OCI-LY3 (cell line): ENCODE measurements around the gene NDUFAF8.

Source experiments
- H2AFZ ChIP-seq: fragments of 200-600, 300-600 bp; shearing (Covaris generic); 2 replicates; pipeline ENCODE4 v1.6.0; 2014; ENCODE audit warnings: antibody characterized with exemption, low read depth, low read length
- H3K27ac ChIP-seq: fragments of 200-600, 300-600 bp; sonication (generic); 2 replicates; pipeline ENCODE4 v1.5.1; 2014; ENCODE audit warnings: mild to moderate bottlenecking, low read length, moderate library complexity, mixed read lengths
- H3K27me3 ChIP-seq: fragments of 200-600, 300-600 bp; sonication (generic); 2 replicates; pipeline ENCODE4 v1.6.1; 2014; ENCODE audit warnings: low read depth, low read length, mixed read lengths
- H3K36me3 ChIP-seq: fragments of 200-600, 300-600 bp; sonication (generic); replicated peaks from 2 replicates; pipeline ENCODE3; 2014; ENCODE audit warnings: low read depth, low read length, mixed read lengths
- H3K4me1 ChIP-seq: fragments of 300-600, 200-600 bp; sonication (generic); 2 replicates; pipeline ENCODE4 v1.6.1; 2014; ENCODE audit warnings: low read length, mixed read lengths
- H3K4me2 ChIP-seq: fragments of 200-600, 300-600 bp; sonication (generic); 2 replicates; pipeline ENCODE4 v1.6.1; 2014; ENCODE audit warnings: low read length, mixed read lengths
- H3K4me3 ChIP-seq: fragments of 300-600, 200-600 bp; sonication (generic); 2 replicates; pipeline ENCODE4 v1.5.1; 2014; ENCODE audit warnings: antibody characterized with exemption, mild to moderate bottlenecking, low read length, moderate library complexity
- H3K79me2 ChIP-seq: fragments of 300-600, 200-600 bp; shearing (Covaris generic); 2 replicates; pipeline ENCODE4 v1.6.1; 2014; ENCODE audit warnings: mild to moderate bottlenecking, low read length, mixed read lengths
- H3K9ac ChIP-seq: fragments of 300-600, 200-600 bp; shearing (Covaris generic); 2 replicates; pipeline ENCODE4 v1.6.0; 2014; ENCODE audit warnings: mild to moderate bottlenecking, low read length, moderate library complexity
- H3K9me3 ChIP-seq: fragments of 200-600, 300-600 bp; shearing (Covaris generic); 2 replicates; pipeline ENCODE4 v1.6.1; 2014; ENCODE audit warnings: low read length, mixed read lengths; ENCODE audit not compliant: insufficient read depth
- H4K20me1 ChIP-seq: fragments of 200-600, 300-600 bp; sonication (generic); 2 replicates; pipeline ENCODE4 v1.6.1; 2016; ENCODE audit warnings: low read length, mixed read lengths; ENCODE audit not compliant: insufficient read depth
- EZH2phosphoT487 ChIP-seq: fragments of 200-600 bp; shearing (Covaris generic); IDR thresholded peaks from 2 replicates; pipeline ENCODE4 v1.6.1; 2018; ENCODE audit warnings: antibody characterized with exemption, mixed run types, low read depth
- TF ChIP-seq, protein P1 (sequence below): fragments of 200-600, 300-600 bp; sonication (generic); IDR thresholded peaks from 2 replicates; pipeline ENCODE4 v1.5.1; 2014; ENCODE audit warnings: antibody characterized with exemption, low read length, low read depth

NDUFAF8 gene

DNA sequence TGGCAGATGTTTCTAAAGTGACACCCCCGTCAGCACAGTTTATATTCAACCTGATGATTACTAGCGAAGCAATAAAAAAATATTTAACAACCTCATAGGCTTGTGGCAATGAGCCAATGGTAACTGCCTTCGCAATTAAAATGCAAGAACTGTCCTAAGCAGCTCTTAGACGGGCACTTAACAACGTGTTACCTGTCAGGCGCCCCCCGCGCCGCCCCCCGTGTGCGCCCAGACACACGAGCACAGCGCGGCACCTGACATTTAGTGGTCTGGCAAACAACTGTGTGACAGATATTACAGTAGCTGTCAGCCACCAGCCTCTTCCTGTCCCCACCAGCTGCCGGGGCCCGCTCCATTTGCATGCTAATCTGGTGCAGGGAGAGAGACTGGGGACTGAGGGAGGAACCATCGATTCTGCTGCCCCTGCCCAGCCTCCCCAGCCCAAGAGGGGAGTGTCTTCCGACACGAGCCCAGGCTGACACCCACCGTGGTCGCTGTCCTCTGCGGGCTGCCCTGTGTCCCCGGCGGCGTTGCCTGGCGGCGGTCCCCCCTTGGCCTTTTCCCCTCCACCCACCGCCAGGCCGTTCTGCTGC, 12.7 kb downstream of the NDUFAF8 start:
- Histone ChIP-seq H3K4me3 (no peak overlapping the region; the same call in 1 of the 2 replicates), H3K4me1 (peaks cover 12% of the 10 kb centered on the region), H4K20me1 (peaks cover 27% of the 10 kb centered on the region), H2AFZ (no peak overlapping the region), H3K36me3 (peaks cover 23% of the 10 kb centered on the region), H3K27me3 (no peaks in the 10 kb centered on the region), H3K9ac (no peak overlapping the region), H3K9me3 (no peaks in the 10 kb centered on the region), H3K4me2 (peak overlapping the region; percentile 36), H3K79me2 (no peaks in the 10 kb centered on the region), H3K27ac (peak overlapping the region; percentile 14; the same call in 1 of the 2 replicates)
- no peak for TF ChIP-seq EZH2phosphoT487
- TF ChIP-seq, protein P1, sequence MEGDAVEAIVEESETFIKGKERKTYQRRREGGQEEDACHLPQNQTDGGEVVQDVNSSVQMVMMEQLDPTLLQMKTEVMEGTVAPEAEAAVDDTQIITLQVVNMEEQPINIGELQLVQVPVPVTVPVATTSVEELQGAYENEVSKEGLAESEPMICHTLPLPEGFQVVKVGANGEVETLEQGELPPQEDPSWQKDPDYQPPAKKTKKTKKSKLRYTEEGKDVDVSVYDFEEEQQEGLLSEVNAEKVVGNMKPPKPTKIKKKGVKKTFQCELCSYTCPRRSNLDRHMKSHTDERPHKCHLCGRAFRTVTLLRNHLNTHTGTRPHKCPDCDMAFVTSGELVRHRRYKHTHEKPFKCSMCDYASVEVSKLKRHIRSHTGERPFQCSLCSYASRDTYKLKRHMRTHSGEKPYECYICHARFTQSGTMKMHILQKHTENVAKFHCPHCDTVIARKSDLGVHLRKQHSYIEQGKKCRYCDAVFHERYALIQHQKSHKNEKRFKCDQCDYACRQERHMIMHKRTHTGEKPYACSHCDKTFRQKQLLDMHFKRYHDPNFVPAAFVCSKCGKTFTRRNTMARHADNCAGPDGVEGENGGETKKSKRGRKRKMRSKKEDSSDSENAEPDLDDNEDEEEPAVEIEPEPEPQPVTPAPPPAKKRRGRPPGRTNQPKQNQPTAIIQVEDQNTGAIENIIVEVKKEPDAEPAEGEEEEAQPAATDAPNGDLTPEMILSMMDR = no peak

- no peak overlapping the region for H3K9ac ChIP-seq
- 0 out of 2 replicates have a peak overlapping the region, but pooled peaks have one; percentile 4 for H3K4me2 ChIP-seq
- no peaks in the 10 kb centered on the region for H3K9me3 ChIP-seq
- TF ChIP-seq, protein P1 = no peak
- no peak for TF ChIP-seq EZH2phosphoT487
- no peak overlapping the region for H3K4me3 ChIP-seq
- no peaks in the 10 kb centered on the region for H3K79me2 ChIP-seq
- H3K27me3 ChIP-seq = no peaks in the 10 kb centered on the region
- H3K36me3 ChIP-seq = peaks cover 23% of the 10 kb centered on the region
- peaks cover 12% of the 10 kb centered on the region for H3K4me1 ChIP-seq
- H4K20me1 ChIP-seq = peaks cover 27% of the 10 kb centered on the region
- H3K27ac ChIP-seq = no peak overlapping the region; the same call in 1 of the 2 replicates
- H2AFZ ChIP-seq = no peak overlapping the region
Measured at GRCh38 chr17:81252326-81252986, 13.3 kb downstream of the NDUFAF8 start.

GRCh38 chr17:81252987-81253329, 13.8 kb downstream of the NDUFAF8 start:
- Histone ChIP-seq H3K4me1 (peaks cover 12% of the 10 kb centered on the region), H3K9ac (no peak overlapping the region), H3K36me3 (peaks cover 23% of the 10 kb centered on the region), H3K9me3 (no peaks in the 10 kb centered on the region), H3K27me3 (no peaks in the 10 kb centered on the region), H3K79me2 (no peaks in the 10 kb centered on the region), H4K20me1 (peaks cover 27% of the 10 kb centered on the region), H3K4me3 (no peak overlapping the region), H2AFZ (no peak overlapping the region), H3K27ac (no peak overlapping the region), H3K4me2 (no peak overlapping the region)
- TF ChIP-seq EZH2phosphoT487 = no peak
- TF ChIP-seq, protein P1 = no peak

DNA sequence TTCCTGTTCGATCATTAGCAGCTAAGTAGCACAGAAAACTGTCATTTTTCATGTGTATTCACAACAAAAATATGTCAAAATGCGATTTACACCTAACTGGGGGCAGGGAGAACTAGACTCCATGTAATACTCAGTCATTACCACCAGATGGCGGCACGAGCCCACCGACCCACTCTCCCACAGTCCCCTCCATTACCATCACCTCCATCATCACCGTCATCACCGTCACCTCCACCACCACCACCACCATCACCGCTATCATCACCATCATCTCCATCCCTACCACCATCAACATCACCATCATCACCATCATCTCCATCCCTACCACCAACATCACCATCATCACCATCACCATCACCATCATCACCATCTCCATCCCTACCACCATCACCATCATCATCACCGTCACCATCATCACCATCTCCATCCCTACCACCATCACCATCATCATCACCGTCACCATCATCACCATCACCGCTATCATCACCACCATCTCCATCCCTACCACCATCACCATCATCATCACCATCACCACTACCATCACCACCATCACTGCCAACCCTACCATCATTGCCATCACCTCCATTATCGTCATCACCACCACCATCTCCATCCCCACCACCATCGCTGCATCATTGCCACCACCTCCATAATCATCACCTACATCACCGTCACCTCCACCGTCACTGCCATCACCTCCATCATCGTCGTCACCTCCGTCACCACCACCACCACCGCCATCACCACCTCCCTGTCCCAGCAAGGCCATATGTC, 14.4 kb downstream of the NDUFAF8 start:
- Histone ChIP-seq H3K4me3 (no peak overlapping the region), H2AFZ (no peak overlapping the region), H3K36me3 (peaks cover 27% of the 10 kb centered on the region), H3K9me3 (no peaks in the 10 kb centered on the region), H4K20me1 (peaks cover 27% of the 10 kb centered on the region), H3K27me3 (no peaks in the 10 kb centered on the region), H3K9ac (no peak overlapping the region), H3K4me1 (peaks cover 12% of the 10 kb centered on the region), H3K27ac (no peak overlapping the region), H3K79me2 (no peaks in the 10 kb centered on the region), H3K4me2 (no peak overlapping the region)
- TF ChIP-seq, protein P1 = peak; percentile 69
- no peak for TF ChIP-seq EZH2phosphoT487
